Suppressor macrophage treated with lipopolysaccharide for 4 hours (primary cell): ENCODE measurements around the gene INSYN2B.

Experiments
- DNase-seq: peaks from one replicate; pipeline ENCODE4 v3.0.0-alpha.2; 2020

The INSYN2B gene

GRCh38 chr5:169970911-169971765, 9.2 kb downstream of the INSYN2B start:
- peak; percentile 65 for DNase-seq

- DNase-seq: peak; percentile 46
Observed at GRCh38 chr5:169970339-169970738, 10.0 kb downstream of the INSYN2B start.

- no peak for DNase-seq
Observed at GRCh38 chr5:169964246-169964645, 16.0 kb downstream of the INSYN2B start.

GRCh38 chr5:169960659-169961058, 19.6 kb downstream of the INSYN2B start:
- DNase-seq: no peak

- no peak for DNase-seq
Observed at GRCh38 chr5:169958278-169958677, 22.0 kb downstream of the INSYN2B start.

- no peak for DNase-seq
Observed at GRCh38 chr5:169956756-169957155, 23.5 kb downstream of the INSYN2B start.

GRCh38 chr5:169956126-169956525, 24.2 kb downstream of the INSYN2B start:
- DNase-seq: no peak

GRCh38 chr5:169954786-169955185, 25.5 kb downstream of the INSYN2B start:
- no peak for DNase-seq

- DNase-seq: peak; percentile 79
Observed at GRCh38 chr5:169953196-169953595, 27.1 kb downstream of the INSYN2B start.

GRCh38 chr5:169950333-169950732, 30.0 kb downstream of the INSYN2B start:
- DNase-seq: no peak

- DNase-seq: no peak
Observed at GRCh38 chr5:169946743-169947295, 33.5 kb downstream of the INSYN2B start.

GRCh38 chr5:169945831-169946261, 34.4 kb downstream of the INSYN2B start:
- DNase-seq: peak; percentile 62

GRCh38 chr5:169944922-169945680, 35.2 kb downstream of the INSYN2B start:
- DNase-seq: peak; percentile 25

GRCh38 chr5:169944115-169944514, 36.2 kb downstream of the INSYN2B start:
- DNase-seq: no peak

- no peak for DNase-seq
Observed at GRCh38 chr5:169943026-169943425, 37.3 kb downstream of the INSYN2B start.

GRCh38 chr5:169942181-169942580, 38.1 kb downstream of the INSYN2B start:
- DNase-seq: no peak

GRCh38 chr5:169941542-169941941, 38.8 kb downstream of the INSYN2B start:
- no peak for DNase-seq

GRCh38 chr5:169939731-169940130, 40.6 kb downstream of the INSYN2B start:
- DNase-seq: no peak

GRCh38 chr5:169938439-169938838, 41.9 kb downstream of the INSYN2B start:
- DNase-seq: no peak

- DNase-seq: no peak
Observed at GRCh38 chr5:169935762-169936161, 44.5 kb downstream of the INSYN2B start.

- no peak for DNase-seq
Observed at GRCh38 chr5:169934990-169935389, 45.3 kb downstream of the INSYN2B start.

- no peak for DNase-seq
Observed at GRCh38 chr5:169933616-169934015, 46.7 kb downstream of the INSYN2B start.

GRCh38 chr5:169933127-169933526, 47.2 kb downstream of the INSYN2B start:
- no peak for DNase-seq

GRCh38 chr5:169923988-169924387, 56.3 kb downstream of the INSYN2B start:
- DNase-seq: no peak
